Erythroblast (primary cell): Measurements from ENCODE around the gene KLHL29.

Source experiments
- GATA1 ChIP-seq: IDR thresholded peaks from 2 replicates; pipeline ENCODE4 v1.6.1; 2011; ENCODE audit warnings: low read depth, mild to moderate bottlenecking, control low read depth, low read length, moderate library complexity
- POLR2A ChIP-seq: IDR thresholded peaks from 2 replicates; pipeline ENCODE4 v1.6.1; 2011; ENCODE audit warnings: mild to moderate bottlenecking, low read length

GRCh38 chr2:23688486-23689130, 303.6 kb downstream of the KLHL29 start:
- TF ChIP-seq POLR2A = no peak
- TF ChIP-seq GATA1 = no peak
